Activated T-helper 2 cell treated with anti-CD3 and anti-CD28 coated beads, Interferon-gamma antibody, Interleukin-2, Interleukin-4, amounts not matched to agents 10 μg/mL and 5 μg/mL and 100 μg/mL, durations not matched to agents 14 hours and 24 hours and 36 hours (primary cell): ENCODE results near the gene POR. TPM values are rescaled to one million over a fixed set of nuclear protein-coding genes. Genes with fewer than 3 reads are reported as not detected.
"Not testable (repeated sequence)": the region's sequence is repeated elsewhere in the genome, so short reads cannot be mapped to it uniquely, and the experiment has no call there.

ENCODE experiments used
- DNase-seq: peaks from one replicate; pipeline ENCODE4 v3.0.0; 2021; ENCODE audit warnings: low spot score
- H3K27ac Mint-ChIP-seq: one replicate; pipeline ENCODE4 v1.8.0; 2021; ENCODE audit warnings: mixed read lengths
- H3K27me3 Mint-ChIP-seq: one replicate; pipeline ENCODE4 v1.8.0; 2021; ENCODE audit warnings: low read depth, mixed read lengths
- H3K36me3 Mint-ChIP-seq: one replicate; pipeline ENCODE4 v1.8.0; 2021; ENCODE audit warnings: low read depth, mixed read lengths
- H3K4me1 Mint-ChIP-seq: one replicate; pipeline ENCODE4 v1.8.0; 2021; ENCODE audit warnings: low read depth, mixed read lengths
- H3K4me3 Mint-ChIP-seq: one replicate; pipeline ENCODE4 v1.8.0; 2021; ENCODE audit warnings: low read depth, mild to moderate bottlenecking, moderate library complexity, mixed read lengths
- H3K9me3 Mint-ChIP-seq: one replicate; pipeline ENCODE4 v1.8.0; 2021; ENCODE audit warnings: mixed read lengths
- intact Hi-C: fragments of 100-400 bp; cut with micrococcal nuclease; formaldehyde crosslinking; loops from one replicate; pipeline ENCODE4 v1.15.1; 2023
- total RNA-seq: library from RNA; stranded (reverse); gene quantifications from 2 replicates; pipeline ENCODE4 v1.2.3, GENCODE V29; 2022

Gene POR
- total RNA-seq, 1 donor from 2014 or later, result 105 TPM

GRCh38 chr7:76008156-76008687 lies 93.3 kb downstream of the POR start:
- Mint-ChIP-seq H3K27me3 (no peaks in the 10 kb centered on the region), H3K4me3 (peak overlapping the region; percentile 20), H3K27ac (peak overlapping the region; percentile 91), H3K36me3 (peaks cover 40% of the 10 kb centered on the region), H3K9me3 (no peaks in the 10 kb centered on the region), H3K4me1 (peaks cover 36% of the 10 kb centered on the region)
- DNase-seq, result no peak
- intact Hi-C loops, result loop anchor here (2.0 to 5.0 kb wide), 4 partner anchors 39 to 413 kb away; partner anchors contain the start of genes MDH2, POR and STYXL1

GRCh38 chr7:76009672-76010600 lies 95.0 kb downstream of the POR start:
- intact Hi-C loops, result loop anchor here (1.0 to 5.0 kb wide), 10 partner anchors 10 to 415 kb away; partner anchors contain the start of genes MDH2, POR, STYXL1 and TMEM120A
- H3K36me3 Mint-ChIP-seq, result peaks cover 39% of the 10 kb centered on the region
- DNase-seq, result no peak
- H3K9me3 Mint-ChIP-seq, result no peaks in the 10 kb centered on the region
- peaks cover 36% of the 10 kb centered on the region for H3K4me1 Mint-ChIP-seq
- peak overlapping the region; percentile 91 for H3K27ac Mint-ChIP-seq
- H3K4me3 Mint-ChIP-seq, result peak overlapping the region; percentile 37
- H3K27me3 Mint-ChIP-seq, result no peaks in the 10 kb centered on the region

- no peak for DNase-seq
- Mint-ChIP-seq H3K27ac (no peak overlapping the region), H3K4me1 (peaks cover 37% of the 10 kb centered on the region), H3K36me3 (peaks cover 42% of the 10 kb centered on the region), H3K9me3 (no peaks in the 10 kb centered on the region), H3K4me3 (no peak overlapping the region), H3K27me3 (no peaks in the 10 kb centered on the region)
- intact Hi-C loops, result no loop called here
These were observed 96.5 kb downstream of the POR start for GRCh38 chr7:76011442-76011861.

GRCh38 chr7:76016191-76016947 lies 101.4 kb downstream of the POR start:
- Mint-ChIP-seq H3K36me3 (peaks cover 53% of the 10 kb centered on the region), H3K27ac (no peak overlapping the region), H3K4me3 (no peak overlapping the region), H3K27me3 (no peaks in the 10 kb centered on the region), H3K9me3 (no peaks in the 10 kb centered on the region), H3K4me1 (peaks cover 20% of the 10 kb centered on the region)
- no peak for DNase-seq
- intact Hi-C loops, result no loop called here

- DNase-seq, H3K4me3 Mint-ChIP-seq, H3K27me3 Mint-ChIP-seq, intact Hi-C loops, H3K9me3 Mint-ChIP-seq, H3K27ac Mint-ChIP-seq: not testable (repeated sequence)
- H3K4me1 Mint-ChIP-seq, result peaks cover 24% of the 10 kb centered on the region
- peaks cover 41% of the 10 kb centered on the region for H3K36me3 Mint-ChIP-seq
These were observed 103.6 kb downstream of the POR start for GRCh38 chr7:76018520-76018919.

GRCh38 chr7:76020031-76020714 lies 105.2 kb downstream of the POR start:
- Mint-ChIP-seq H3K27ac (peak overlapping the region; percentile 77), H3K4me3 (no peak overlapping the region), H3K36me3 (peaks cover 43% of the 10 kb centered on the region), H3K27me3 (no peaks in the 10 kb centered on the region), H3K9me3 (no peaks in the 10 kb centered on the region), H3K4me1 (peaks cover 24% of the 10 kb centered on the region)
- intact Hi-C loops, result loop anchor here (1.0 kb wide), 3 partner anchors 11 to 154 kb away; partner anchors contain the start of gene TMEM120A
- DNase-seq, result peak; percentile 49

- no peak overlapping the region for H3K4me3 Mint-ChIP-seq
- no peak overlapping the region for H3K27ac Mint-ChIP-seq
- peaks cover 39% of the 10 kb centered on the region for H3K36me3 Mint-ChIP-seq
- no peaks in the 10 kb centered on the region for H3K9me3 Mint-ChIP-seq
- no peak for DNase-seq
- peaks cover 22% of the 10 kb centered on the region for H3K4me1 Mint-ChIP-seq
- H3K27me3 Mint-ChIP-seq, result no peaks in the 10 kb centered on the region
- intact Hi-C loops, result no loop called here
These were observed 107.2 kb downstream of the POR start for GRCh38 chr7:76022026-76022780.

GRCh38 chr7:76023002-76023401 lies 108.0 kb downstream of the POR start:
- Mint-ChIP-seq H3K36me3 (peaks cover 35% of the 10 kb centered on the region), H3K27me3 (no peaks in the 10 kb centered on the region), H3K9me3 (no peaks in the 10 kb centered on the region), H3K27ac (no peak overlapping the region), H3K4me1 (peaks cover 22% of the 10 kb centered on the region), H3K4me3 (no peak overlapping the region)
- no peak for DNase-seq
- intact Hi-C loops, result no loop called here

- H3K4me3 Mint-ChIP-seq, H3K27me3 Mint-ChIP-seq, H3K4me1 Mint-ChIP-seq, DNase-seq, H3K27ac Mint-ChIP-seq, intact Hi-C loops, H3K9me3 Mint-ChIP-seq: not testable (repeated sequence)
- H3K36me3 Mint-ChIP-seq, result peaks cover 12% of the 10 kb centered on the region
These were observed 114.7 kb downstream of the POR start for GRCh38 chr7:76029682-76030081.

GRCh38 chr7:76031964-76032363 lies 117.0 kb downstream of the POR start:
- no peaks in the 10 kb centered on the region for H3K27me3 Mint-ChIP-seq
- intact Hi-C loops, result no loop called here

More at GRCh38 chr7:76031964-76032363, 117.0 kb downstream of the POR start:
- Mint-ChIP-seq H3K9me3 (no peaks in the 10 kb centered on the region), H3K4me3 (no peak overlapping the region), H3K27ac (no peak overlapping the region), H3K36me3 (peaks cover 4% of the 10 kb centered on the region), H3K4me1 (peaks cover 10% of the 10 kb centered on the region)
- DNase-seq, result no peak
